Measurements from ENCODE around the gene DNMT1. TPM values are rescaled to one million over a fixed set of nuclear protein-coding genes. Genes with fewer than 3 reads are reported as not detected.

Gene DNMT1
- total RNA-seq, 1 experiment from 2014 or later = 144 TPM

DNA sequence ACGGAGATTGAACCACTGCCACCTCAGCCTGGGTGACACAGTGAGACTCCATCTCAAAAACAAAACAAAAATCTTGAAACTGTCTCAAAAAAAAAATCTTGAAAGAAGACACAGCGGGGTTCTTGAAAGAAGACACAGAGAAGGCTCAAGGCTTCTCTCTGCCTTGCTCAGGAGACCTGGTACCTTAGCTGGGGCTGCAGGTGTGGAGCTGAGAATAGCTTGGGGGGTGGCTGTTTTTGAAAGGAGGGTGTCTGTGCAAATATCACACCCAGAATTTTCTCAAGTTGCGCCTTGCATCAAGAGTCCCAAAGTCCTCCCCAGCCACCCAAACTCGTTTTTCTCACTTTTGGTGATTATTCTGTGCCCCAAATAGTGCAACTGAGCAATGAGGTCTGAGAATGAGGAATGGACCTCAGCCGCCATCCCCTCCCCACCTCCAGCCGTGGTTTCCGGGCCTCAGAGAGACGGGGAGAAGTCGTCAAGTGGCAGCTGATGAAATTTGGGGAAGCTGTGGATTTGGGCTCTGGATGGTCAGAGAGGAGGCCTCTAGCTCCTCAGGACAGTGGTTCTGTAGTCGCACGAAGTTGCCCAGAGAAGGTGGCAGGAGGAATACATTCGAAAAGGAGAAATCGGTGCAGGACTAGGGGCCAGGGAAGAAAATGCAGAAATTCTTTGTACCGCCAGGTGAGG, 27.6 kb upstream of the DNMT1 start:
- POLR2A ChIA-PET = no interaction called here
- TF ChIP-seq, protein P1, sequence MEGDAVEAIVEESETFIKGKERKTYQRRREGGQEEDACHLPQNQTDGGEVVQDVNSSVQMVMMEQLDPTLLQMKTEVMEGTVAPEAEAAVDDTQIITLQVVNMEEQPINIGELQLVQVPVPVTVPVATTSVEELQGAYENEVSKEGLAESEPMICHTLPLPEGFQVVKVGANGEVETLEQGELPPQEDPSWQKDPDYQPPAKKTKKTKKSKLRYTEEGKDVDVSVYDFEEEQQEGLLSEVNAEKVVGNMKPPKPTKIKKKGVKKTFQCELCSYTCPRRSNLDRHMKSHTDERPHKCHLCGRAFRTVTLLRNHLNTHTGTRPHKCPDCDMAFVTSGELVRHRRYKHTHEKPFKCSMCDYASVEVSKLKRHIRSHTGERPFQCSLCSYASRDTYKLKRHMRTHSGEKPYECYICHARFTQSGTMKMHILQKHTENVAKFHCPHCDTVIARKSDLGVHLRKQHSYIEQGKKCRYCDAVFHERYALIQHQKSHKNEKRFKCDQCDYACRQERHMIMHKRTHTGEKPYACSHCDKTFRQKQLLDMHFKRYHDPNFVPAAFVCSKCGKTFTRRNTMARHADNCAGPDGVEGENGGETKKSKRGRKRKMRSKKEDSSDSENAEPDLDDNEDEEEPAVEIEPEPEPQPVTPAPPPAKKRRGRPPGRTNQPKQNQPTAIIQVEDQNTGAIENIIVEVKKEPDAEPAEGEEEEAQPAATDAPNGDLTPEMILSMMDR (IDR thresholded peaks at IDR 0.05; ENCODE audit: insufficient read depth in 1 of 2, low read depth in 1 of 2, low read length in 1 of 2, severe bottlenecking in 1 of 2, unreplicated experiment in 1 of 2) = no peak
- Mint-ChIP-seq H3K27me3 (ENCODE audit: insufficient read depth, unreplicated experiment) (no peaks in the 10 kb centered on the region), H3K4me3 (ENCODE audit: unreplicated experiment) (no peak overlapping the region), H3K4me1 (ENCODE audit: low read depth, unreplicated experiment) (no peaks in the 10 kb centered on the region), H3K9me3 (ENCODE audit: unreplicated experiment) (no peaks in the 10 kb centered on the region), H3K27ac (ENCODE audit: unreplicated experiment) (no peak overlapping the region), H3K36me3 (ENCODE audit: insufficient read depth, unreplicated experiment) (peaks cover 18% of the 10 kb centered on the region)
- CTCF ChIA-PET = interaction anchor here (1.0 kb wide), 1 partner anchor 28 kb away, joined by 8 read pairs; no protein-coding TSS in a partner anchor
- H3K27me3 ChIP-seq (replicated peaks; ENCODE audit: control insufficient read depth, insufficient read depth, low read length) = no peaks in the 10 kb centered on the region
- H3K4me1 ChIP-seq = no peaks in the 10 kb centered on the region
- no peaks in the 10 kb centered on the region for H3K36me3 ChIP-seq (ENCODE audit: control insufficient read depth, insufficient read depth, low read length)
- TSS peak; percentile 16 for BruUV-seq (replicated peaks)
- H3K4me3 ChIP-seq (ENCODE audit: low read depth, low read length) = no peak overlapping the region
- DNase-seq = no peak
- intact Hi-C loops (cut with micrococcal nuclease; ENCODE audit: unreplicated experiment) = no loop called here
- no peaks in the 10 kb centered on the region for H3K9me3 ChIP-seq

DNA sequence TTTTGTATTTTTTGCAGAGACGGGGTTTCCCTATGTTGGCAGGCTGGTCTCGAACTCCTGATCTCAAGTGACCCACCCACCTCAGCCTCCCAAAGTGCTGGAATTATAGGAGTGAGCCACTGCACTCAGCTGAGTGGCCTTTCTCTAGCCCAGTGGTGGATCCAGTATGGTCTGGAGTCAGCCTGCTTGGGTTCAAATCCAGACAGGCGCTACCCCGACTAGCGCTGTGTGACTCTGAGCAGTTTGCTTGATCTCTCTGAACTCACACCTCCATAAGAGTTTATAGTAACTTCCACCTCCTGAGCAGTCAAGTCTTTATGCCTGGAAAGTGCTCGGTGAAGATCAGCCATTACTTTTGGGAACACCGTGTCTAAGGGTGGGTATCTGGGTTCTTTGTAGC, 25.9 kb upstream of the DNMT1 start:
- no peak for DNase-seq
- Histone ChIP-seq H3K36me3 (ENCODE audit: control insufficient read depth, insufficient read depth, low read length) (no peaks in the 10 kb centered on the region), H3K4me3 (ENCODE audit: low read depth, low read length) (no peak overlapping the region), H3K4me1 (no peaks in the 10 kb centered on the region), H3K9me3 (no peaks in the 10 kb centered on the region), H3K27me3 (replicated peaks; ENCODE audit: control insufficient read depth, insufficient read depth, low read length) (no peaks in the 10 kb centered on the region)
- no peaks in the 10 kb centered on the region for H3K27me3 Mint-ChIP-seq (ENCODE audit: insufficient read depth, unreplicated experiment)
- H3K9me3 Mint-ChIP-seq (ENCODE audit: unreplicated experiment) = no peaks in the 10 kb centered on the region
- no peaks in the 10 kb centered on the region for H3K4me1 Mint-ChIP-seq (ENCODE audit: low read depth, unreplicated experiment)
- POLR2A ChIA-PET = no interaction called here
- BruUV-seq (replicated peaks) = no TSS peak
- intact Hi-C loops (cut with micrococcal nuclease; ENCODE audit: unreplicated experiment) = no loop called here
- peaks cover 18% of the 10 kb centered on the region for H3K36me3 Mint-ChIP-seq (ENCODE audit: insufficient read depth, unreplicated experiment)
- TF ChIP-seq, protein P1 (IDR thresholded peaks at IDR 0.05; ENCODE audit: insufficient read depth in 1 of 2, low read depth in 1 of 2, low read length in 1 of 2, severe bottlenecking in 1 of 2, unreplicated experiment in 1 of 2) = no peak
- no peak overlapping the region for H3K4me3 Mint-ChIP-seq (ENCODE audit: unreplicated experiment)
- CTCF ChIA-PET = interaction anchor here (0.7 kb wide), 1 partner anchor 210 kb away, joined by 3 read pairs; no protein-coding TSS in a partner anchor
- no peak overlapping the region for H3K27ac Mint-ChIP-seq (ENCODE audit: unreplicated experiment)

DNA sequence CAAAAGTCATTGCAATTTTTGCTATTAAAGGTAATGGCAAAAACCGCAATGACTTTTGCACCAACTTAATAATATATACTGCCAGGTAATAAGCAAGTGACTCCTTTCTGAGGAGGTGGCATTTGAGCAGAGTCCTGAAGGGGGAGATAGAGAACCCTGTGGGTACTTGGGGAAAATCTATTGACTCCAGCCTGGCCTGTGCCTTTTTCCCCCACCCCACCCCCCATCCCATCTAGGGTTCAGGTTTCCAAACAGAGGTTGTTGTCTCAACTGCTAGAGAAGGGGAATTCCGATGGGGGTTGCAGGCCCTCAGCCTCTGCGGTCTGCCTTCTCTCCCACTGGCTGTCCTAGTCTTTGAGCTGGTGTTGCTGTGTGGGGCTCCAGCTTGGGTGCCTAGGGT, 24.9 kb upstream of the DNMT1 start:
- Mint-ChIP-seq H3K27ac (ENCODE audit: unreplicated experiment) (no peak overlapping the region), H3K4me3 (ENCODE audit: unreplicated experiment) (no peak overlapping the region), H3K36me3 (ENCODE audit: insufficient read depth, unreplicated experiment) (peaks cover 18% of the 10 kb centered on the region), H3K9me3 (ENCODE audit: unreplicated experiment) (no peaks in the 10 kb centered on the region), H3K4me1 (ENCODE audit: low read depth, unreplicated experiment) (no peaks in the 10 kb centered on the region), H3K27me3 (ENCODE audit: insufficient read depth, unreplicated experiment) (no peaks in the 10 kb centered on the region)
- DNase-seq = peak; percentile 31 to 44
- Histone ChIP-seq H3K36me3 (ENCODE audit: control insufficient read depth, insufficient read depth, low read length) (no peaks in the 10 kb centered on the region), H3K27me3 (replicated peaks; ENCODE audit: control insufficient read depth, insufficient read depth, low read length) (no peaks in the 10 kb centered on the region), H3K9me3 (no peaks in the 10 kb centered on the region), H3K4me1 (no peaks in the 10 kb centered on the region), H3K4me3 (ENCODE audit: low read depth, low read length) (no peak overlapping the region)
- TF ChIP-seq, protein P1 (IDR thresholded peaks at IDR 0.05; ENCODE audit: insufficient read depth in 1 of 2, low read depth in 1 of 2, low read length in 1 of 2, severe bottlenecking in 1 of 2, unreplicated experiment in 1 of 2) = peak in 1 of 2 experiments; percentile 37
- BruUV-seq (replicated peaks) = no TSS peak
- intact Hi-C loops (cut with micrococcal nuclease; ENCODE audit: unreplicated experiment) = no loop called here
- POLR2A ChIA-PET = no interaction called here
- CTCF ChIA-PET = interaction anchor here (0.7 kb wide), 2 partner anchors 35 to 99 kb away, joined by 3 to 11 read pairs; no protein-coding TSS in a partner anchor

All from Caco-2 (cell line).